ENCODE measurements around the gene PATE4.

The PATE4 gene

DNA sequence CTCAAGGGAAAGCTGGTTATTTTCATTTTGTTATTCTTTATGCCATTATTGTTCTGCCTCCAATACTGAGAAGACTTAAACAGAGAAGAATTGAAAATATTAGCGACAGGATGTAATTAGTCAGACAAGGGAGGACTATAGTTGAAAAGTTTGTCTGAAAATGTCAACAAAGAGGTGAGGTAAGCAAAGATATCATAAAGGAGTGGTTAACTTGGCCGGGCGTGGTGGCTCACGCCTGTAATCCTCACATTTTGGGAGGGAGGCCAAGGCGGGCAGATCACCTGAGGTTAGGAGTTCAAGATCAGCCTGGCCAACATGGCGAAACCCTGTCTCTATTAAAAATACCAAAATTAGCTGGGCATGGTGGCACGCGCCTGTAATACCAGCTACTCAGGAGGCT, 50.3 kb downstream of the PATE4 start:
- H3K4me1 ChIP-seq, result no peaks in the 10 kb centered on the region
- H3K4me2 ChIP-seq (ENCODE audit: low read length), result no peak overlapping the region
- no peaks in the 10 kb centered on the region for H3K27me3 ChIP-seq (ENCODE audit: control insufficient read depth, insufficient read depth, low read length)
- H2AFZ ChIP-seq, result no peak overlapping the region
- no peaks in the 10 kb centered on the region for H3K36me3 ChIP-seq (ENCODE audit: control insufficient read depth, insufficient read depth, low read length)
- TF ChIP-seq, protein P1, sequence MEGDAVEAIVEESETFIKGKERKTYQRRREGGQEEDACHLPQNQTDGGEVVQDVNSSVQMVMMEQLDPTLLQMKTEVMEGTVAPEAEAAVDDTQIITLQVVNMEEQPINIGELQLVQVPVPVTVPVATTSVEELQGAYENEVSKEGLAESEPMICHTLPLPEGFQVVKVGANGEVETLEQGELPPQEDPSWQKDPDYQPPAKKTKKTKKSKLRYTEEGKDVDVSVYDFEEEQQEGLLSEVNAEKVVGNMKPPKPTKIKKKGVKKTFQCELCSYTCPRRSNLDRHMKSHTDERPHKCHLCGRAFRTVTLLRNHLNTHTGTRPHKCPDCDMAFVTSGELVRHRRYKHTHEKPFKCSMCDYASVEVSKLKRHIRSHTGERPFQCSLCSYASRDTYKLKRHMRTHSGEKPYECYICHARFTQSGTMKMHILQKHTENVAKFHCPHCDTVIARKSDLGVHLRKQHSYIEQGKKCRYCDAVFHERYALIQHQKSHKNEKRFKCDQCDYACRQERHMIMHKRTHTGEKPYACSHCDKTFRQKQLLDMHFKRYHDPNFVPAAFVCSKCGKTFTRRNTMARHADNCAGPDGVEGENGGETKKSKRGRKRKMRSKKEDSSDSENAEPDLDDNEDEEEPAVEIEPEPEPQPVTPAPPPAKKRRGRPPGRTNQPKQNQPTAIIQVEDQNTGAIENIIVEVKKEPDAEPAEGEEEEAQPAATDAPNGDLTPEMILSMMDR (IDR thresholded peaks at IDR 0.05), result no peak
- H3K4me3 ChIP-seq (ENCODE audit: low read depth, low read length), result no peak overlapping the region
- no peaks in the 10 kb centered on the region for H3K79me2 ChIP-seq
- H3K9ac ChIP-seq, result no peak overlapping the region
- no peak overlapping the region for H3K27ac ChIP-seq
- H3K9me3 ChIP-seq (ENCODE audit: control insufficient read depth, low read length), result no peaks in the 10 kb centered on the region

DNA sequence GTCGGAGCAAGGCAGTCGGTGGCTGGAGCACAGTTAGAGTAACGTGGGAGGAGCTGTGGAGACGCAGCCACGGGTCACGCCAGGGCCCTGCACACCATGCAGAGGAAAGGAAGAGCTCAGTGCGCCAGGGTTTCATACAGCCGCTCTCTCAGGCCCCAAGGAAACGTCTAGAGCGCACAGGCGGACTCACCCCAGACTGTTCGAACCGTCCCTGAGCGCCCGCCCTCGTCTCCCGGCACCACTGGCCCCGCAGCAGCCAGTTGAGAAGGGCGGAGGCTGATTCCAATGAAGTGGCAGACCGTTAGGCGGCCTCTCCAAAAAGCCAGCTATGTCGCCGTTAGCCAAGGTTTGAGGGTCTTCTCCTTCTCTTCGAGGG, 53.9 kb downstream of the PATE4 start:
- Histone ChIP-seq H3K9ac (no peak overlapping the region), H3K4me1 (no peaks in the 10 kb centered on the region), H3K79me2 (no peaks in the 10 kb centered on the region), H3K4me2 (ENCODE audit: low read length) (peak overlapping the region; percentile 74), H3K36me3 (ENCODE audit: control insufficient read depth, insufficient read depth, low read length) (no peaks in the 10 kb centered on the region), H2AFZ (peak overlapping the region; percentile 93), H3K4me3 (ENCODE audit: low read depth, low read length) (peak overlapping the region; percentile 72), H3K9me3 (ENCODE audit: control insufficient read depth, low read length) (no peaks in the 10 kb centered on the region), H3K27me3 (ENCODE audit: control insufficient read depth, insufficient read depth, low read length) (no peaks in the 10 kb centered on the region), H3K27ac (peak overlapping the region; percentile 15)
- TF ChIP-seq, protein P1 (IDR thresholded peaks at IDR 0.05), result no peak

DNA sequence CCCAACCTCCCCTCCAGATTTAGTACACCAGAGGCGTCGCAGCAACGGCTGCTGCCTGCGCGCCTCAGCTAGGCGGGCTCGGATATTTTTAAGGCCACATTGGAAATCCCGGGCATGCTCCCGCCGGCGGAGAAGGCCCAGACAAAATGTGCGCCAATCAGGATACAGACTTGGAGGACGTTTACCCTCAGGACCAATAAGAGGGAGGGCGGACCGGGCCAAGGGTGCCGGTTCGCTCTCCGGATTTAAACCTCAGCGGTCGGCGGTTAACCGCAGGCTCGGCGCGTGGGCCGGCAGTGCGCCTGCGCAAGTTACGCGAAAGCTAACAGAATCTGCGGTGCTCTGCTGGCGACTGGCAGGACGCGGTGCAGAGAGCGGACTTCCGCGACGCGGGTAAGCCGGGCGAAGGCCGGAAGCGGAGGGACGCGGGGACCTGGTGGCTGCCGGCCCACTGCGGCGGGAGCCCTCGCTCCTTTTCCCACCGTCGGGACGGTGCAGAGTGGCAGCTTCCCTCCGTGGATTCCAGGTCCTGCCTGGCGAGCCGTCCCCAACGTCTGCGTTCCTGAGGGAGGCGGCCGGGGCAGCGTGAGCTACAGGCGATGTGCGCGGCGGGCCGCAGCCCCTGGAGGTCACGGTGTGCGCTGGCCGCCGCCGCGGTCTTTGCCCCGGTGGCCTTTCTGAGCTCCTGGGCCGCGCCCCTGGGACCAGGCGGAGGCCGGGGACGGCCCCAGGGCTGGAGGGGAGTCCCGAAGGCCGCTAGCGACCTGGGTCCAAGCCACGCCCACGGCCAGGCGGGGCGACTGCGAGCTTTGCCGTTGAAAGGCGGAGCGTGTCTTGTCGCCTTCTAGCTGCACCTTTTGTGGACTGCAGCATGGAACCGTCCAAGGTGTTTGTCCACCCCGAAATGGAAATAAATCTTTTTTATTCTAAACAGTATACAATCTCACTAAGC, 54.5 kb downstream of the PATE4 start, which contains the start of gene HYLS1:
HYLS1 (plus strand) TSS at position 296 of the 952 bp plus-strand sequence. CDS start 11,701 bp downstream, outside the sequence.
- no peaks in the 10 kb centered on the region for H3K9me3 ChIP-seq (ENCODE audit: control insufficient read depth, low read length)
- no peaks in the 10 kb centered on the region for H3K36me3 ChIP-seq (ENCODE audit: control insufficient read depth, insufficient read depth, low read length)
- no peaks in the 10 kb centered on the region for H3K27me3 ChIP-seq (ENCODE audit: control insufficient read depth, insufficient read depth, low read length)
- H3K27ac ChIP-seq, result peak within 1 kb of the TSS; percentile 83
- peak within 1 kb of the TSS; percentile 72 for H3K9ac ChIP-seq
- H3K4me3 ChIP-seq (ENCODE audit: low read depth, low read length), result peak within 1 kb of the TSS; percentile 72
- peak within 1 kb of the TSS; percentile 93 for H2AFZ ChIP-seq
- TF ChIP-seq, protein P1 (IDR thresholded peaks at IDR 0.05), result no peak
- peak within 1 kb of the TSS; percentile 74 for H3K4me2 ChIP-seq (ENCODE audit: low read length)
- H3K79me2 ChIP-seq, result no peaks in the 10 kb centered on the region
- H3K4me1 ChIP-seq, result no peaks in the 10 kb centered on the region

All from parathyroid adenoma (tissue), 2 donors.